HG02678 (cell line): ENCODE results near the gene PYURF.
A peak's percentile ranks its signal among the peaks of the same experiment; 100 is the strongest.
"Not testable (repeated sequence)": the region's sequence is repeated elsewhere in the genome, so short reads cannot be mapped to it uniquely, and the experiment has no call there.

Source experiments
- ATAC-seq: cut with Tn5 transposase; IDR thresholded peaks from one replicate; pipeline ENCODE4 v1.9.1; 2021; ENCODE audit warnings: mild to moderate bottlenecking, moderate library complexity; ENCODE audit not compliant: unreplicated experiment

Gene PYURF, protein sequence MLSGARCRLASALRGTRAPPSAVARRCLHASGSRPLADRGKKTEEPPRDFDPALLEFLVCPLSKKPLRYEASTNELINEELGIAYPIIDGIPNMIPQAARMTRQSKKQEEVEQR

GRCh38 chr4:88523325-88524129 lies at the start of gene PYURF:
TSS of gene PYURF (minus strand) at chr4:88523776. CDS start at chr4:88523700, 76 bp downstream.
- peak; percentile 85 for ATAC-seq

DNA sequence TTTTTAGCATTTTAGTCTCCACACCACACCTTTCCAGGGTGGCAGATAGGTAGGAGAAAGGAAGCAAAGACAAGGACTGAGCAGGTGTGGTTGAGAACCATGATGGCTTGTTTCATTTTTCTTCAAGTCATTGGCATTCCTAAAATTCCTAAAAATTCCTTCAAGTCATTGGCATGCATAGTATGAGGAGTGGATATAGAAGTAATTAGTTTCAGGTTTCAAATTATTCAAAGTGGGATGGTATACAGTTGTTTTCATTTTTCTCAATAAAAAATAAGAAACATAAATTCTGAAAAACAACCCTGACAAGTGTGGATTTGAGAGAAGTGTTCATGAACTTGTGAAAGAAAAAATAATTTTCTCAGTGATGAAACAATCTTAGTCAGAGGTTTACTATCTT lies 46.4 kb upstream of the PYURF start:
- ATAC-seq = no peak

DNA sequence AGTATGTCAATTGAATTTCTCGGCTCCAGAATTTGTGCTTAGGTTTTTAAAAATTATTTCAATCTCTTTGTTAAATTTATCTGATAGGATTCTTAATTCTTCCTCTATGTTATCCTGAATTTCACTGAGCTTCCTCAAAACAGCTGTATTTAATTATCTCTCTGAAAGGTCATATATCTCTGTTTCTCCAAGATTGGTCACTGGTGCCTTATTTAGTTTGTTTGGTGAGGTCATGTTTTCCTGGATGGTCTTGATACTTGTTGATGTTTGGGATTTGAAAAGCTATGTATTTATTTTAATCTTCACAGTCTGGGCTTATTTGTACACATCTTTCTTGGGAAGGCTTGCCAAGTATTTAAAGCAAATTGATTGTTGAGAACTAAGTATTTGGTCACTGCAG lies 44.0 kb upstream of the PYURF start:
- no peak for ATAC-seq

GRCh38 chr4:88549815-88550214 lies 26.2 kb upstream of the PYURF start:
- no peak for ATAC-seq

GRCh38 chr4:88539322-88540068 lies 15.9 kb upstream of the PYURF start:
- ATAC-seq = not testable (repeated sequence)

GRCh38 chr4:88537709-88538108 lies 14.1 kb upstream of the PYURF start:
- no peak for ATAC-seq

GRCh38 chr4:88535090-88535755 lies 11.6 kb upstream of the PYURF start:
- no peak for ATAC-seq

DNA sequence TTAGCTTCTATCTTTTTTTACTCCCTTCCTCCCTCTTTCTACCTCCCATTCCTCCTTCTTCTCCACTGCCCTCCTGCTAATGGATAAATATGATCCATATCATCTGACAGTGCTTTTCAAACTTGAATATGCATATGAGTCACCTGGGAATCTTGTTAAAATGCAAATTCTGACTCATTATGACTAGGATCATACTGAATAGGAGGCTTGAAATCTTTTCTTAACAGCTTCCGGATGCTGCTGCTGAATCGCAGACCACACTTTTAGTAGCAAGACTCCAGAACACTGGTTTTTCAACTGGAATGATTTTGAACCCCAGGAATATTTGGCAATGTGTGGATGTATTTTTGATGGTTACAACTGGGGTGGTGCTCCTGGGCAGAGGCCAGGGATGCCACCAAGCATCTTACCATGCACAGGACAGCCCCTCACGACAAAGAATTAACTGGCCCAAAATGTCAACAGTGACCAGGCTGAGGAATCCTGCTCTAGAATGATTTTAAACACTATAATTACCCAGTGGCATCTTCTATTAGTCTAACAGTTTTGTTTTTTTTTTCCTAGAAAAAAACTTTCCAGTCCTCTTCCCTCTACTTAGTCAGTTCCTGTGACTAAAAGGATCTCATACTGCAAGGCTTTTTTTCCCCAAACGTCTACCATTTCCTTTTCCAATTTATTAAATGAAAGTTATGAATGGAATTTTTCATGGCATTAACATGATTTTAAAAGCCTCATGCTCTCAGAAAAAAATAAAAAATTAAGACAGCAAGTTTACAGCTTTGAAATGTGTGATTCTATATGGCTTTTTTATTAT lies 10.6 kb upstream of the PYURF start:
- no peak for ATAC-seq

- no peak for ATAC-seq
Observed at GRCh38 chr4:88533088-88533790, 9.7 kb upstream of the PYURF start.

GRCh38 chr4:88531549-88531948 lies 8.0 kb upstream of the PYURF start:
- no peak for ATAC-seq

DNA sequence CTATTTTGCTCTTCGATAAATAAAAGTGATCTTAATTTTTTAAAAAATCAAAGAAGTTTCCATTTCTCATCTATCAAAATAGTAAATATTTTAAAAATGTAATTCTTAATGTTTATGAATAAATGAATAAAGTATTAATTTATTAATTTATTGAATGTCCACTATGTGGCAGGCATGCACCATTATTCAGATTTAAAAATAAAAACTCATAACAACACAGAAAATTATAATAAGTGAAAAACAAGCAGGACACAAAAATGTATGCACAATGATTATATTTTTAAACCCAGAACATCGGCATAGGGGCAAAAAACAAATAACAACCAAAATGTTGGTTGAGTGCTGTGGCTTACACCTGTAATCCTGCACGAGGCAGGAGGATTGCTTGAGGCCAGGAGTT lies 5.3 kb upstream of the PYURF start:
- no peak for ATAC-seq

GRCh38 chr4:88527787-88528186 lies 4.2 kb upstream of the PYURF start:
- ATAC-seq = peak; percentile 27

DNA sequence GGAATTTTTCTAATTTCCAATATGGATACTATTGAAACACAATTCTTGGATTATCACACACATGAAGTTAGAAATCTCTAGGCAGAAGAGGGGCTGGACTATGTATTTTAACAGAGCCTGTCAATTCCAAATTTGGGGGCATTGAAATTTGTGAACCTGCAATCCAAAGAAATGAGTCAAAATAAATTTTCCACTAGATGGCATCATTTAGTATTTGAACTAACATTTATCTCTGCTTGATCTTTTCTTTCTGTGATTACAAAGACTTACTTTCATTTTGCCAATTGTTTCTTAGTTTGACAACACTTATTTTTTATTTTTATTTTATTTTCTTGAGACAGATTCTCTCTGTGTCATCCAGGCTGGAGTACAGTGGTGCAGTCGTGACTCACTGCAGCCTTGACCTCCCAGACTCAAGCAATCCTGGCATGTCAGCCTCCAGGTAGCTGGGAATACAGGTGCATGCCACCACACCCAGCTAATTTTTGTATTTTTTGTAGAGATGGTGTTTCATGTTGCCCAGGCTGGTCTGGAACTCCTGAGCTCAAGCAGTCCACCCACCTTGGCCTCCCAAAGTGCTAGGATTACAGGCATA lies 2.7 kb upstream of the PYURF start:
- ATAC-seq = no peak

DNA sequence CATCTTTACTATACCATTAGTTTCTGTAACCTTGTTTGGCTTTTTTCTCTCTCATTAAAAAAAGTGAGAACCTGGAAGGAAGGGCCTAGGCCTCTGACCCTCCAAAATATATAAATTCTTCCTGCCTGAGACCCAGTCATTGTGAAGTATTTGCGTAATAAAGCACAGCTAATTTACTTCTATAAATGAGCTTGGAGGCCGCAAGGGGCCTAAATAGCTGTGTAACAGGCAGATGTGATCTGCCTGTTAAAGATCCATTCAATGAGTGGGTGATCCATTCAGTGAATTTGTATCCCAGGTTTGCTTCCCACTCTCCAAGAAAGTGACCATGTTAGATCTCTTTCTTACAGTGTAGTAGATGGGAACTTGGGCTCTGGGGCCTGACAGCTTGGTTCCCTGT lies 595 bp upstream of the PYURF start:
- no peak for ATAC-seq

- peak; percentile 20 for ATAC-seq
Observed at GRCh38 chr4:88522702-88523324, 763 bp downstream of the PYURF start.

GRCh38 chr4:88518911-88519310 lies 4.7 kb downstream of the PYURF start:
- no peak for ATAC-seq

DNA sequence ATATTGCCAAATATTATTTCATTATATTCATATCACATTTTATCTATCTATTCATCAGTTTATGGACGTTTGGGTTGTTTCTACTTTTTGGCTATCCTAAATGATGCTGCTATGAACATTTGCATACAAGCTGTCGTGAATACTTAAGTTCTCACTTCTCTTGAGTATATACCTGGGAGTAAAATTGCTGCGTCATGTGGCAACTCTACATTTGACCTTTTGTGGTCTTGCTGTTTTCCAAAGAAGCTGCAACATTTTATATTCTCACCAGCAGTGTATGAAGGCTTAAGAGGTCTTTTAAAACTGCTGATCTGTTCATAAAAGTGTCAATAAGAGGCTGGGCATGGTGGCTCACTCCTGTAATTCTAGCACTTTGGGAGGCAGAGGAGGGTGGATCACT lies 5.8 kb downstream of the PYURF start:
- no peak for ATAC-seq

GRCh38 chr4:88516746-88517145 lies 6.8 kb downstream of the PYURF start:
- ATAC-seq = no peak
